OCI-LY3 (cell line): ENCODE measurements around the gene PTPN23.

Source experiments
- EZH2phosphoT487 ChIP-seq: fragments of 200-600 bp; shearing (Covaris generic); IDR thresholded peaks from 2 replicates; pipeline ENCODE4 v1.6.1; 2018; ENCODE audit warnings: antibody characterized with exemption, mixed run types, low read depth
- TF ChIP-seq, protein P1 (sequence below): fragments of 200-600, 300-600 bp; sonication (generic); IDR thresholded peaks from 2 replicates; pipeline ENCODE4 v1.5.1; 2014; ENCODE audit warnings: antibody characterized with exemption, low read length, low read depth

DNA sequence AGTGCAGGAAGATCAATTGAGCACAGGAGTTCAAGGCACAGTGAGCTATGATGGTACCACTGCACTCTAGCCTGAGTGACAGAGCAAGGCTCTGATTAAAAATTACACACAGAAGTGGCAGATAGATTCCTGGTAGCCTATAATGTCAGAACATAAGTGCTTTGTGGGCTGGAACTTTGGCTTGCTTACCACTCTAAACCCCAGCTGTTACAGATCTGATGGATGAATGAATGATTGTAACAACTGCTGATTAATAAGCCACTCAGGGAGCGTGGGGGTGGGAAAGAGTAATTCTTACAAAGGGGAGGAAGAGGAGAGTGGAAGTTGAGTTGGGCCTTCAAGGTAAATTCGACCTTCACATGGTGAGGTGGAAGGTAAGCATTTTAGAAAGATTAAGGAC lies 40.9 kb upstream of the PTPN23 start:
- TF ChIP-seq EZH2phosphoT487, result no peak
- TF ChIP-seq, protein P1, sequence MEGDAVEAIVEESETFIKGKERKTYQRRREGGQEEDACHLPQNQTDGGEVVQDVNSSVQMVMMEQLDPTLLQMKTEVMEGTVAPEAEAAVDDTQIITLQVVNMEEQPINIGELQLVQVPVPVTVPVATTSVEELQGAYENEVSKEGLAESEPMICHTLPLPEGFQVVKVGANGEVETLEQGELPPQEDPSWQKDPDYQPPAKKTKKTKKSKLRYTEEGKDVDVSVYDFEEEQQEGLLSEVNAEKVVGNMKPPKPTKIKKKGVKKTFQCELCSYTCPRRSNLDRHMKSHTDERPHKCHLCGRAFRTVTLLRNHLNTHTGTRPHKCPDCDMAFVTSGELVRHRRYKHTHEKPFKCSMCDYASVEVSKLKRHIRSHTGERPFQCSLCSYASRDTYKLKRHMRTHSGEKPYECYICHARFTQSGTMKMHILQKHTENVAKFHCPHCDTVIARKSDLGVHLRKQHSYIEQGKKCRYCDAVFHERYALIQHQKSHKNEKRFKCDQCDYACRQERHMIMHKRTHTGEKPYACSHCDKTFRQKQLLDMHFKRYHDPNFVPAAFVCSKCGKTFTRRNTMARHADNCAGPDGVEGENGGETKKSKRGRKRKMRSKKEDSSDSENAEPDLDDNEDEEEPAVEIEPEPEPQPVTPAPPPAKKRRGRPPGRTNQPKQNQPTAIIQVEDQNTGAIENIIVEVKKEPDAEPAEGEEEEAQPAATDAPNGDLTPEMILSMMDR, result no peak
